ENCODE results near the gene CCR9.

- TF ChIP-seq CTCF (IDR thresholded peaks at IDR 0.05): no peak
- TF ChIP-seq POLR2A (IDR thresholded peaks at IDR 0.05): no peak
Measured at GRCh38 chr3:45910892-45911291, 24.5 kb downstream of the CCR9 start.

Data from testis (tissue), 2 donors.